BE2C (cell line): ENCODE results near the gene ENDOG.
"Not testable (repeated sequence)": the region's sequence is repeated elsewhere in the genome, so short reads cannot be mapped to it uniquely, and the experiment has no call there.

Experiments
- DNase-seq: peaks from one replicate; pipeline ENCODE4 v3.0.0-alpha.2; 2020
- H3K27me3 ChIP-seq: fragments of 250-450 bp; sonication (Bioruptor Pico); 2 replicates; pipeline ENCODE4 v1.5.1; 2020; ENCODE audit warnings: mild to moderate bottlenecking
- H3K36me3 ChIP-seq: fragments of 250-450 bp; sonication (Bioruptor Pico); 2 replicates; pipeline ENCODE4 v1.5.1; 2020; ENCODE audit warnings: mild to moderate bottlenecking
- H3K4me1 ChIP-seq: fragments of 250-450 bp; sonication (Bioruptor Pico); 2 replicates; pipeline ENCODE4 v1.5.1; 2020
- H3K4me3 ChIP-seq: 2 replicates; pipeline ENCODE4 v1.5.1; 2011; ENCODE audit warnings: low read depth, low read length
- H3K9me3 ChIP-seq: fragments of 250-450 bp; sonication (Bioruptor Pico); 2 replicates; pipeline ENCODE4 v1.5.1; 2020
- CTCF ChIP-seq: IDR thresholded peaks from 2 replicates; pipeline ENCODE4 v1.5.1; 2012; ENCODE audit warnings: mild to moderate bottlenecking, low read depth, low read length

The ENDOG gene

GRCh38 chr9:128792978-128793686 is 25.2 kb upstream of the ENDOG start:
- TF ChIP-seq CTCF, result no peak
- Histone ChIP-seq H3K9me3 (no peaks in the 10 kb centered on the region), H3K27me3 (no peaks in the 10 kb centered on the region), H3K4me3 (no peak overlapping the region), H3K4me1 (no peaks in the 10 kb centered on the region), H3K36me3 (peaks cover 37% of the 10 kb centered on the region)
- no peak for DNase-seq

- not testable (repeated sequence) for H3K4me3 ChIP-seq, H3K4me1 ChIP-seq, H3K9me3 ChIP-seq, DNase-seq, H3K27me3 ChIP-seq
- peaks cover 47% of the 10 kb centered on the region for H3K36me3 ChIP-seq
These were observed 23.3 kb upstream of the ENDOG start for GRCh38 chr9:128794961-128795360.

GRCh38 chr9:128798896-128799295 is 19.4 kb upstream of the ENDOG start:
- TF ChIP-seq CTCF, result no peak
- H3K36me3 ChIP-seq, result peaks cover 32% of the 10 kb centered on the region
- no peaks in the 10 kb centered on the region for H3K9me3 ChIP-seq
- H3K4me3 ChIP-seq, result no peak overlapping the region
- no peaks in the 10 kb centered on the region for H3K4me1 ChIP-seq
- no peaks in the 10 kb centered on the region for H3K27me3 ChIP-seq
- no peak for DNase-seq

GRCh38 chr9:128800061-128800460 is 18.2 kb upstream of the ENDOG start:
- no peak for TF ChIP-seq CTCF
- no peak overlapping the region for H3K4me3 ChIP-seq
- no peaks in the 10 kb centered on the region for H3K27me3 ChIP-seq
- H3K36me3 ChIP-seq, result peaks cover 34% of the 10 kb centered on the region
- H3K4me1 ChIP-seq, result no peaks in the 10 kb centered on the region
- DNase-seq, result no peak
- no peaks in the 10 kb centered on the region for H3K9me3 ChIP-seq

- no peaks in the 10 kb centered on the region for H3K9me3 ChIP-seq
- H3K36me3 ChIP-seq, result peaks cover 38% of the 10 kb centered on the region
- no peak for DNase-seq
- H3K4me3 ChIP-seq, result no peak overlapping the region
- no peaks in the 10 kb centered on the region for H3K4me1 ChIP-seq
- H3K27me3 ChIP-seq, result no peaks in the 10 kb centered on the region
- TF ChIP-seq CTCF, result no peak
These were observed 15.8 kb upstream of the ENDOG start for GRCh38 chr9:128802482-128802881.

- no peaks in the 10 kb centered on the region for H3K9me3 ChIP-seq
- H3K4me1 ChIP-seq, result no peaks in the 10 kb centered on the region
- peaks cover 19% of the 10 kb centered on the region for H3K36me3 ChIP-seq
- H3K27me3 ChIP-seq, result no peaks in the 10 kb centered on the region
- no peak overlapping the region for H3K4me3 ChIP-seq
- no peak for DNase-seq
- TF ChIP-seq CTCF, result no peak
These were observed 12.6 kb upstream of the ENDOG start for GRCh38 chr9:128805661-128806060.
